RPMI8226 (cell line): Measurements from ENCODE around the gene GPR27.

ENCODE experiments used
- DNase-seq: peaks from one replicate; pipeline ENCODE4 v3.0.0-alpha.2; 2015

The GPR27 gene

DNA sequence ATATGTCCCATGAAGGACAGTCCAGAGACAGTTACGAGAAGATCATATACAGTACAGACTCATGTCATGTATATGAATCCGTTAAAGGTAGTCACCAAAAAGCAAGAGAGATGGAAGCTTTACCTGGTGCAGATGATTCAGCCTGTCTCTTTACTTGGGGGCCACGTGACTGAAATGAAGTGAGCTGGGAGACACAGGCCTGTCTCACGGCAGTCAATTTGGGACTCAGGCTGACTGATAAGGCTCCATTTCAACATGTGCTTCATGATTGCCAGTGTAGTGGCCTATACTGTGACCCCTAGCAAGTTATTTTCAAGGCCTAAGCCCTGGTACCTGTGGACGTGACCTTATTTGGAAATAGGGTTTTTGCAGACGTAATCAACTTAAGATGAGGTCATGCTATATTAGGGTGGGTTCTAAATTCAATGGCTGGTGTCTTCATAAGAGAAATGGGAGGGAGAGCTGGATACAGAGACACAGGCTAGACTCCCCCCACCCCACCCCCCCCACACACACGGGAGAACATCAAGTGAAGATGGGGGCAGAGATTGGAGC, 34.3 kb downstream of the GPR27 start:
- DNase-seq, result no peak

DNA sequence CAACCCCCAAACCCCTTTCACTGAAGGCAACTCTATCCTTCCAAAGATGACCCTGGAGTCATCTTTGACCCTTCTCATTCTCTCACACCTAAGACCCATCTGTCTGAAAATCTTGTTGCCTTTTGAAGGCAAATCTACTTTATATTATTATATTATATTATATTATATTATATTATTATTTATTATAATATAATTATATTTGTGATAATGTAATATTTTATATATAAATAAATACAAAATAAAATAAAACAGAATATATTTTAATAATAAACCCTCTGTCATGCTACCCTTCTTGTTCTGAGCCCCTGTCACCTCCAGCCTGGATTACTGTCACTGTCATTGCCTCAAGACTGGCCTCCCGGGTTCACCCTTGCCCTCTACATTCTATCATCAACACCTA, 36.3 kb downstream of the GPR27 start:
- no peak for DNase-seq

DNA sequence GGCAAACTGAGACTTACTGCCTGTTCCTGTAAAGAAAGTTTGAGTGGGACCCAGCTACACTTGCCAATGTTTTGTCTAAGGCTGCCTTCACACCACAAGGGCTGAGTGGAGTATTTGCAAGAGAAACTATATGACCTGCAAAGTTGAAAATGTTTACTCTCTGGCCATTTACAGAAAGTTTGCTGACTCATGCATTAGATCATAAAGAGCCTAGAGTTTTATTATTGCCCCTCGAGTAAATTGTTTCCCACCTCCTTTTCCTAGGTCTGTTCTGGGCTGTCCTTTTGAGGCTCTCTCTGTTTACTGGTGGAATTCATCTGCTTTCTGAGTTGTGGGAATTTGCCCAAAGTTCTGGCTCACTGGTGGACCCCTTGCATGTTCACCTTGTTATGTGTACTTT, 38.0 kb downstream of the GPR27 start:
- no peak for DNase-seq

DNA sequence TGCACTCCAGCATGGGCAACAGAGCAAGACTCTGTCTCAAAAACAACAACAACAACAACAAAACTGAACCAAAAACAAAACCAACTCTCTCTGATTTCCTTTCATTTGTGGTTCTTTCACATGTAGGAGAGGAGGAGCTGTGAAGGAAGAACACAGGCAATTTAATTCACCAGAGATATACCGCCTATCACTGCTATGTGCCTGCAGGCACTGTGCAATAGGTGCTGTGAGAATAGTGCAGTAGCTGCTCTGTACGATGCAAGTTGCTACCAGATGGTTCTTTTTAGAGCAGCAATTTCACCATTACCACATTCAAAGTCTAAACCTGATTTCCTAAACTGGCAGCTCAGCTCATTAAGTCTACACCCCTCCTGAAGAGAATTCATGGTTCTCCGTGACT, 42.6 kb downstream of the GPR27 start:
- DNase-seq, result no peak

DNA sequence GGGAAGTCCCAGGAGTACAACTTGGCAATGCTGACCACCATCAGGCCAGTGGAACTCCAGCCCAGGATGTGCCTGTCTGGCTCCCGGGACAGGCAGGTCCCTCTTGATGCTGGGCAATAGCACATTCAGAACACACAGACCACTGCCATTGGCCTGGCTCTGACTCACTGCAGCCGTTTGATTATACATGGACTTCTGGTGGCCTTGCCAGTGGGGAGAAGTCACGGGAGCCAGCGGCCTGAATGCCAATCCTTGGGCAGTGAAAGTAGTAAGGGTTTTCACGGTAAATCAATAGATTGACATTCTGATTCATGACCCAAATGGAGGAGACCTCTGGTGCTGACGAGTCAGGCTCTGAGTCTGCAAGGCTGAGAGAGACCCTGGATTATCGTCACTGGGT, 43.8 kb downstream of the GPR27 start:
- DNase-seq, result no peak

DNA sequence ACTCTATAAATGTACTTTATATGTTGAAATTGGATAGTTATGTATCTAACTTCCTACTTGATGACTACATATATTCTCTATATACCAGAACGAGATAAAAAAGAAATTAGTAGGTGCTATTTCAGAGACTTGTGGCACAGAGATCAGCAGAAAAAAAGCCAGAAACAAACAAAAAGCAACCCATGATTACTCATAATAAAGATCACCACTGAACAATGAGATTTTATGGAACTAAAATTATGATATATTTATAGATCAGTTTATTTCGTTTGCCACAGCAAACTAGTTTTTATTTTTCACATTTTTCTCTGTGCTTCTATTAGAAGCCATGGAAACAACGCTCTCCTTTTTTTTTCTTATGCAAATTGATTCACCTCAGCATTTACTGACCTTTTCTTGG, 46.4 kb downstream of the GPR27 start:
- DNase-seq, result no peak

DNA sequence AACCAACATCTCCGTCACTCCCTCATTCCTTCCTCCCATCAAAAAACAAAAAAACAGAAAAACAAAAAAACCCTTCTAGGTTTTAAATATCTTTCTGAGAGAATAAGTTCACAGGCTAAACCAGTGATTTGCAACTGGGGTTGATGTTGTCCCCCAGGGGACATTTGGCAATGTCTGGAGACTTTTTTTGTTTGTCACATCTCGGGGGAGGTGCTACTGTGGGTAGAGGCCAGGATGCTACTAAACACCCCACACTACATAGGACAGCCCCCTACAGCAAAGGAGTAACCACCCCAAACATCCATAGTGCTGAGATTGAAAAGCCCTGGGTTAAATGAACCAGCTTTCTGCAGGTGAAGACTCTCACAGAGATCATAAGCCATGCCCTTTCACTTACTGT, 48.3 kb downstream of the GPR27 start:
- no peak for DNase-seq

DNA sequence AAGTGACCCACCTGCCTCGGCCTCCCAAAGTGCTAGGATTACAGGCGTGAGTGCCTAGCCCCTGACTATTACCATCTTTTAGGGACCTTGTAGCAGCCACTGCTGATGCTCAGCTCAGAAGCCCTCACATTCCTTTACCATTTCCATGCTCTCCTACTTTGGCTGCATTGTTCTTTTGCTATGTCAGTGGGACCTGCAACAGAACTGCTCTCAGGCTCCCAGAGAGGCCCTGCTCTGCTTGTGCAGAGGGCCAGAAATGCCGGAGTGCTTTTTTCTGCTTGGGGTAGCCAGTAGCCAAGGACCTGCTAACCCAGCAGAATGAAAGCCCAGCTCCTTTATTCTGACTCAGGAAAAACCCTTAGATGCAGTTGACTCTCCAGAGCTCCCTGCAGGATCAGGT, 49.6 kb downstream of the GPR27 start:
- no peak for DNase-seq

DNA sequence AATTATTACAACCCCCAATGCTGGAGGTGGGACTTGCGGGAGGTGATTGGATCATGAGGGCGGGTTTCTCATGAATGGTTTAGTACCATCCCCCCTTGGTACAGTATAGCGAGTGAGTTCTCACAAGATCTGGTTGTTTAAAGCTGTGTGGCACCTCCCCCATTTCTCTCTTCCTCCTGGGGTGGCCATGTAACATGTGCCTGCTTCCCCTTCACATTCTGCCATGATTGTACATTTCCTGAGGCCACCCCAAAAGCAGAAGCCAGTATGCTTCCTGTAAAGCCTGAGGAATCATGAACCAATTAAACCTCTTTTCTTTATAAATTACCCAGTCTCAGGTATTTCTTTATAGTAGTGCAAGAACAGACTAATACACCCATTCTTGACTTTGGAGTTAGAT, 51.5 kb downstream of the GPR27 start:
- DNase-seq, result no peak

DNA sequence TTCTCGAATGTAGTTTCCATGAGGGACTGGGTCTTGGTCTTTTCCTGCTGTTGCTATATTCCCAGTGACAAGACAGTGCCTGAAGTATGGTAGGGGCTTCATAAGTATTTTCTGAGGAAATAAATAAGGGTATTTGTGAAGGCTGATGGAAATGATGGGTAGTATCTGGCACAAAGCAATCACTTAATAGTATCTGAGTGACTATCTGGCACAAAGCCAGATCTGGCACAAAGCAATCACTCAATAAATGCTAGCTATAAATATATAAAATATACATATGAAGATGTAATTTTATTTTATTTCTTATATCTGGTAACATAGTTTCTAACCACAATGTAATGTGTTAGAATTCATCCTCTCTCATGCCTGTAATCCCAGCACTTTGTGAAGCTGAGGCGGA, 52.0 kb downstream of the GPR27 start:
- DNase-seq, result no peak
